ENCODE results near the gene ITGAX.

ITGAX gene

DNA sequence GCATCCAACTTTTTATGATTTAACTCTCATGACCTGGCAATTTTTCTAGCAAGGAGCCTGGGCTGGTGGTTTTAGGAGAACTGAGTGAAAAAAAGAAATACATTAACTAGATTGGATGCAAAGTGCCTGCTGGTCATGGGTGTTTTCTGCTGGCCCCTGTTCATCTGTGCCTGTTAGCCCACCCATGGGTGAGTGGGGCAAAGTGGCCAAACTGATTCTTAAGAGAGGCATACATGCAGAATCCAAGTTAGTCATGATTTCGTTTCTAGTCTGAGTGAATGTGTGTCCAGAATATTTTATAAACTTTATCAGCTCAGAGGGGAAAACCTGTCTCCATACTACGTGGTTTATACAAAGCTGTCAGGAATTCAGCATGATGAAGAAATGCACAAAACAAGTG, 33.6 kb downstream of the ITGAX start:
- TF ChIP-seq, protein P1, sequence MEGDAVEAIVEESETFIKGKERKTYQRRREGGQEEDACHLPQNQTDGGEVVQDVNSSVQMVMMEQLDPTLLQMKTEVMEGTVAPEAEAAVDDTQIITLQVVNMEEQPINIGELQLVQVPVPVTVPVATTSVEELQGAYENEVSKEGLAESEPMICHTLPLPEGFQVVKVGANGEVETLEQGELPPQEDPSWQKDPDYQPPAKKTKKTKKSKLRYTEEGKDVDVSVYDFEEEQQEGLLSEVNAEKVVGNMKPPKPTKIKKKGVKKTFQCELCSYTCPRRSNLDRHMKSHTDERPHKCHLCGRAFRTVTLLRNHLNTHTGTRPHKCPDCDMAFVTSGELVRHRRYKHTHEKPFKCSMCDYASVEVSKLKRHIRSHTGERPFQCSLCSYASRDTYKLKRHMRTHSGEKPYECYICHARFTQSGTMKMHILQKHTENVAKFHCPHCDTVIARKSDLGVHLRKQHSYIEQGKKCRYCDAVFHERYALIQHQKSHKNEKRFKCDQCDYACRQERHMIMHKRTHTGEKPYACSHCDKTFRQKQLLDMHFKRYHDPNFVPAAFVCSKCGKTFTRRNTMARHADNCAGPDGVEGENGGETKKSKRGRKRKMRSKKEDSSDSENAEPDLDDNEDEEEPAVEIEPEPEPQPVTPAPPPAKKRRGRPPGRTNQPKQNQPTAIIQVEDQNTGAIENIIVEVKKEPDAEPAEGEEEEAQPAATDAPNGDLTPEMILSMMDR (IDR thresholded peaks at IDR 0.05; ENCODE audit: insufficient read depth, low read depth, low read length, missing control alignments), result no peak
- DNase-seq (ENCODE audit: low read depth), result no peak

DNA sequence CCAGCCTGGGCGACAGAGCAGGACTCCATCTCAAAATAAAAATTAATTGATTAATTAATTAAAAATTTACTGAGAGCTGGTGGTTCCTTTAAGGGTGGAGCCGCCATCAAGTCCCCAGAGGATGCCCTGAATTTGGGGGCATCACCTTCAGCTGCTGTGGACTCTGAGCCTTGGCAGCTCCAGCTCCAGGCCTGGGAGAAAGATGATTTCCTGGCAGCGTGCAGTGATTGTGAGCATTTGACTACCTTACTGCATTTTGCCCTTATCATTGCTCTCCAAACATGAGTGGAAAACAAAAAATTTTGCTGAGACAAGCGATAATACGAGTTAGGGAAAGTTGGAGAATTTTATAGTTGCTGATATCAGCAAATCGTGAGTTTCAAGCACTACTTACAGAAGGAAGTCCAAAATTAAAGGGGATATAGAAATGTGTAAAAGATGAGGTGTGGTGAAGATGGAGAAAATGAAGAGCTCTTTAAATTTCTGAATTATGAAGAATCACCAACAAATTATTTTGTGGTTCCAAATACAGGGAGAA, 35.6 kb downstream of the ITGAX start:
- H3K4me3 ChIP-seq (ENCODE audit: low read length), result no peak overlapping the region
- TF ChIP-seq, protein P1 (IDR thresholded peaks at IDR 0.05; ENCODE audit: insufficient read depth, low read depth, low read length, missing control alignments), result no peak
- DNase-seq (ENCODE audit: low read depth), result no peak

More for the DNA sequence above, 33.6 kb downstream of the ITGAX start:
- no peak overlapping the region for H3K4me3 ChIP-seq (ENCODE audit: low read length)

DNA sequence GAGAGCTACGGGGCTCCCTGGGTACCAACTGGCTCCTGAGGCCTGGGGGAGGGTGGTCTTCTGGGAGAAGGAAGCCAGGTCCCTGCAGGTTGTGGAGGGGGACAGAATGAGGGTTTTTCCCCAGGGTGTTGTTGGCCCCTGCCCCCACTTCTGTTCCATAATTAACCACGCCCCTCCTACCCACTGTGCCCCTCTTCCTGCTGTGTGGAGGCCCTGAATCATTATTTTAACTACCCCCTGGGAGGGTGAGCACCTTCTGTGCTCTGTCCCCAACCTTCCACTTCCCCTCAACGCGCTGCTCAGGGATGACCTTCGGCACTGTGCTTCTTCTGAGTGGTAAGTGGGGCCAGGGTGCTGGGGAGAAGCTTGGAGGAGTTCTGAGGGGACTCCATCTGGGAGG, 38.1 kb downstream of the ITGAX start, which contains the start of gene ITGAD:
Gene ITGAD, plus strand, starts transcription at position 280 of the 400 bp plus-strand sequence. Its CDS starts 26 bp downstream, at position 306.
- TF ChIP-seq, protein P1 (IDR thresholded peaks at IDR 0.05; ENCODE audit: insufficient read depth, low read depth, low read length, missing control alignments), result no peak
- no peak for DNase-seq (ENCODE audit: low read depth)
- no peak within 1 kb of the TSS for H3K4me3 ChIP-seq (ENCODE audit: low read length)

DNA sequence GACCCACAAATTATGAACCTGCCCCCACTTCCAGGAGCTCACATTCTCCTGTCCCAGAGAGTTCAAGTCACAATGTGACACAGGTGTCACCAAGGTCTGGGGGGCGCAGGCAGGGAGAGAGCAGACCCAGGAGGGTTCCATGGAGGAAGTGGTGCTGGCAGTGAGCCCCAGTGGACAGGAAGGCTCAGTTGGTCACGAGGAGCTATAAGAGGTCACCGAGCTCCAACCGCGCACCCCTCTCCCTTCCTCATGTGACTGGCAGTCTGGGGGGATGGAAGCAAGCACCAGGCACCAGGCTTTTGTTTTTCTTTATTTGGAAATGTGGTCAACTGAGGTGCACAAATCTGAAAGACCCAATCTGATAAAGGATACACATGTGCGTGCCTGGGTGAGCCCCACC, 40.7 kb downstream of the ITGAX start:
- no peak for DNase-seq (ENCODE audit: low read depth)
- no peak overlapping the region for H3K4me3 ChIP-seq (ENCODE audit: low read length)
- TF ChIP-seq, protein P1 (IDR thresholded peaks at IDR 0.05; ENCODE audit: insufficient read depth, low read depth, low read length, missing control alignments), result no peak

DNA sequence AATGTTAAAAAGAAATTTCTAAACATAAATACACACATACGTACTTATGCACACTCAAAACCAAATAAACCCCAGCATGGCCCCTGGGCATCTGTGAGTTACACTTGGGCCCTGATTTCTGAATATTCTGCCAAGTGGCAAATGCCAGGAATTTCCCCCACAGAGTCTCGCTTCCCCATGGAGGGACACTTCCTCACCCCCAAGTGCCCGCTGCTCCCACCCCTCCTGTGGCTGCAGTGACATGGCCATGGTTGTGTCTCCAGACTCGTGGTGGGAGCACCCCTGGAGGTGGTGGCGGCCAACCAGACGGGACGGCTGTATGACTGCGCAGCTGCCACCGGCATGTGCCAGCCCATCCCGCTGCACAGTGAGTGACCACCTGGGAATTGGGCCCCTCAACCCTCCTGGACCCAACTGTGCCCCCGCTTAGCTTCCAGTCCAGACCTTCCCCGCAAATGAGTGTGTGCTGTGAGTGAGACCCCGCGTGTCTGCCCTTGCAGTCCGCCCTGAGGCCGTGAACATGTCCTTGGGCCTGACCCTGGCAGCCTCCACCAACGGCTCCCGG, 42.2 kb downstream of the ITGAX start:
- H3K4me3 ChIP-seq (ENCODE audit: low read length), result no peak overlapping the region
- TF ChIP-seq, protein P1 (IDR thresholded peaks at IDR 0.05; ENCODE audit: insufficient read depth, low read depth, low read length, missing control alignments), result no peak
- DNase-seq (ENCODE audit: low read depth), result no peak

DNA sequence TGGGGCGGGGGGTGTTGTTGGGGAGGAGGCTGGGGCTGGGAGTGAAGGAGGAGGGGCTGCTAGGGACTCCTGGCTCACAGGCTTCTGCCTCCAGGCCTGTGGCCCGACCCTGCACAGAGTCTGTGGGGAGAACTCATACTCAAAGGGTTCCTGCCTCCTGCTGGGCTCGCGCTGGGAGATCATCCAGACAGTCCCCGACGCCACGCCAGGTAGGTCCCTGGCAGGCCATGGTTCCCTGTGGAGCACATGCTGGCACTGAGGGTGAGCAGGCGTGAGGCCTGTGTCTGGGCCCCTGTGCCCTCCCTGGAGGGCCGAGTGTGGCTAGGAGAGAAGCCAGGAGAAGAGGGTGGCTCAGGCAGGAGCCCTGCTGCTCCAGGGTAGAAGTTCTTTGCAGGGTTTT, 42.7 kb downstream of the ITGAX start:
- H3K4me3 ChIP-seq (ENCODE audit: low read length), result no peak overlapping the region
- TF ChIP-seq, protein P1 (IDR thresholded peaks at IDR 0.05; ENCODE audit: insufficient read depth, low read depth, low read length, missing control alignments), result no peak
- DNase-seq (ENCODE audit: low read depth), result no peak

DNA sequence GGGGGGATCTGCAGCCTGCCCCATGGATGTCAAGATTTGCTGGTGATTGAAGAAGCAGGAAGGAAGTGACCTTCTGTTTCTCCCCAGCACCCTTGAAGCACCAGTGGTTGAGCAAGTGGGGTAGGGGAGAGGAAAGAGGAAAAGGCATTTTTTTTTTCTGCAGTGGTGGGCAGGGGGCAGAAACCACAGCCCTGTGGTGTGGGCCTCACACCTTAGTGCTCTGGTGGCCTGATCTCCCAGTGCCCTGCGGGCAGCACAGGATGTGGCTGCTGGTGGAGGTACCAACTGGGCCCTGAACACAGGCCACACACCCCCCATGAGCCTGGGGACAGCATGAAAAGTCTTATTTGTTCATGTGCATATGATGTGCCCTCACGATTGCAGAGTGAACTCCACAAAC, 45.2 kb downstream of the ITGAX start:
- DNase-seq (ENCODE audit: low read depth), result no peak
- H3K4me3 ChIP-seq (ENCODE audit: low read length), result no peak overlapping the region
- TF ChIP-seq, protein P1 (IDR thresholded peaks at IDR 0.05; ENCODE audit: insufficient read depth, low read depth, low read length, missing control alignments), result no peak
